Testis (tissue), 5 donors: Measurements from ENCODE around the gene LMO4. TPM values are rescaled to one million over a fixed set of nuclear protein-coding genes. Genes with fewer than 3 reads are reported as not detected.

Experiments
- DNase-seq: peaks from one replicate; pipeline ENCODE4 v3.0.0-alpha.2; 2019
- H3K27ac ChIP-seq, 2 donors: fragments of 200-600 bp; sonication (generic); one replicate each; pipeline ENCODE4 v1.5.1; 2019
- H3K27me3 ChIP-seq: fragments of 200-600 bp; sonication (generic); one replicate; pipeline ENCODE4 v1.5.1; 2019
- H3K36me3 ChIP-seq: fragments of 200-600 bp; sonication (generic); one replicate; pipeline ENCODE4 v1.5.1; 2017; ENCODE audit warnings: low read depth; ENCODE audit errors: missing control alignments
- H3K4me1 ChIP-seq: fragments of 200-600 bp; sonication (generic); one replicate; pipeline ENCODE4 v1.5.1; 2019
- H3K4me3 ChIP-seq, 2 donors: fragments of 200-600 bp; sonication (generic); one replicate each; pipeline ENCODE4 v1.5.1; 2017 to 2019
- H3K9me3 ChIP-seq: fragments of 200-600 bp; sonication (generic); one replicate; pipeline ENCODE4 v1.5.1; 2017
- POLR2A ChIP-seq: fragments of 450-650 bp; IDR thresholded peaks from one replicate; pipeline ENCODE4 v1.6.1; 2017; ENCODE audit warnings: antibody characterized with exemption, mild to moderate bottlenecking, moderate library complexity
- WGBS, 2 donors: methylation state at CpG; one replicate each; pipeline ENCODE4 v1.1.5; 2018; 5-methylcytosine and 5-hydroxymethylcytosine counted together
- intact Hi-C: fragments of 100-400 bp; cut with DNase I; formaldehyde crosslinking; loops from one replicate; pipeline ENCODE4 v1.15.1; 2023; ENCODE audit warnings: low total_unique reads
- long read RNA-seq, 2 donors: transcript quantifications; one replicate each; lab custom pipeline, GENCODE V29; 2026
- polyA plus RNA-seq: library from polyadenylated mRNA; stranded (reverse); fragments of 350-450 nt; fragmentation: Illumina TruSeq; extraction: RNeasy Lipid Tissue Mini Kit (QIAGEN cat#74804); gene quantifications from one replicate; pipeline ENCODE4 v1.2.3, GENCODE V29; 2014; ENCODE audit warnings: low read depth, low replicate concordance; ENCODE audit not compliant: insufficient read depth
- total RNA-seq, 2 donors: library from RNA; depleted of rRNA; stranded (reverse); fragments of >200 nt; gene quantifications; one replicate each; pipeline ENCODE4 v1.2.3, GENCODE V29; 2016
- TF ChIP-seq, protein P1 (sequence below), 3 experiments: fragments of 450-650 bp in 2 of 3; fragments of 200-600 bp in 1 of 3; sonication (generic) in 1 of 3; IDR thresholded peaks; one replicate each; pipeline ENCODE4 v1.5.1; 2016 to 2019; ENCODE audit warnings: antibody characterized with exemption in 3 of 3, mild to moderate bottlenecking in 2 of 3, moderate library complexity in 1 of 3

Gene LMO4
- 10 to 100 TPM; 38.3 to 65.6 TPM for total RNA-seq
- 76.6 TPM for polyA plus RNA-seq
- long read RNA-seq, donor 1, full-length matches to known transcripts = 50 of 50 reads
- long read RNA-seq, donor 1, partial matches to known transcripts = 0 of 50 reads
- long read RNA-seq, donor 1, other reads (novel, unspliced or antisense) = 0 of 50 reads
- long read RNA-seq, donor 2, full-length matches to known transcripts = 24 of 82 reads
- long read RNA-seq, donor 2, partial matches to known transcripts = 58 of 82 reads
- long read RNA-seq, donor 2, other reads (novel, unspliced or antisense) = 0 of 82 reads

DNA sequence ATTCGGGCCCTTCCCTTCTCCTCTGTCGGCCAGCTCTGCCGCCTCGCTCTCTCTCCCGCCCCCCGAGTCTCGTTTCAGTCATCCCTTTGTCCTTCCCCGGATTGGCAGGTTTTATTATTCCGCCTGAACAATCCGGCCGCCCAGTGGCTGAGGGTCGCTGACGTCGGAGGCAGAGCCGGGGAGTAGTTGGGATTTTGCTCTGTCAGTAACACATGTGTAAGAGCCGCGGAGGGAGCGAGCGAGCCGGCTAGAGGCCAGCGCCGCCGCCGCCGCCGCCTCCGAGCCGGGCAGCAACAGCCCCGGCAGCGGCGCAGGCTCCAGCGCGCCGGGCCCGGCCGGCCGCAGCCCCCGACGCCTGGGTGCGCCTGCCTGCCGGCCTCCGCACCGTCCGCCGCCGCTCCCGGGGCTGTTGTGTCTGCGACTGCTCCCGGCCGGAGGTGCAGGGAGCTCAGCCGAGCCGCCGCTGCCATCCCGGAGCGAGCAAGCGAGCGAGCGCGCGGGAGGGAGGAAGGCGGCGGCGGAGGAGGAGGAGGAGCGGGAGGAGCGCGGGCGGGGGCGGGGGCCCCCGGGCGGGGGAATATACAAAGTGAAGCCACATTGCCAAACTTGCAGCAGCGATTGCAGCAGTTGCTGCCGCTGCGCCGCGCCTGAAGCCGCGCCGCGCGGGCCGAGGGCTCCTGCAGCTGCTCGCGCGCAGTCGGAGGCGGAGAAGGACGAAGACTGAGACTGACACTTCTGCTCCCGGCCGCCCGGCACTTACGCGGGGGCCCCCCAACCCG is at the start of gene LMO4:
Gene LMO4 (plus strand): TSS at position 609 of the 779 bp plus-strand sequence. CDS start 3,136 bp downstream, outside the sequence.
- intact Hi-C loops = loop anchor here (5.0 kb wide), 1 partner anchor 624 kb away; no protein-coding TSS in a partner anchor
- Histone ChIP-seq H3K27ac (peak within 1 kb of the TSS; percentile 96 to 97), H3K36me3 (no peaks in the 10 kb centered on the region), H3K4me3 (peak within 1 kb of the TSS; percentile 91 to 97), H3K27me3 (no peaks in the 10 kb centered on the region), H3K9me3 (no peaks in the 10 kb centered on the region), H3K4me1 (peaks cover 6% of the 10 kb centered on the region)
- TF ChIP-seq, protein P1, sequence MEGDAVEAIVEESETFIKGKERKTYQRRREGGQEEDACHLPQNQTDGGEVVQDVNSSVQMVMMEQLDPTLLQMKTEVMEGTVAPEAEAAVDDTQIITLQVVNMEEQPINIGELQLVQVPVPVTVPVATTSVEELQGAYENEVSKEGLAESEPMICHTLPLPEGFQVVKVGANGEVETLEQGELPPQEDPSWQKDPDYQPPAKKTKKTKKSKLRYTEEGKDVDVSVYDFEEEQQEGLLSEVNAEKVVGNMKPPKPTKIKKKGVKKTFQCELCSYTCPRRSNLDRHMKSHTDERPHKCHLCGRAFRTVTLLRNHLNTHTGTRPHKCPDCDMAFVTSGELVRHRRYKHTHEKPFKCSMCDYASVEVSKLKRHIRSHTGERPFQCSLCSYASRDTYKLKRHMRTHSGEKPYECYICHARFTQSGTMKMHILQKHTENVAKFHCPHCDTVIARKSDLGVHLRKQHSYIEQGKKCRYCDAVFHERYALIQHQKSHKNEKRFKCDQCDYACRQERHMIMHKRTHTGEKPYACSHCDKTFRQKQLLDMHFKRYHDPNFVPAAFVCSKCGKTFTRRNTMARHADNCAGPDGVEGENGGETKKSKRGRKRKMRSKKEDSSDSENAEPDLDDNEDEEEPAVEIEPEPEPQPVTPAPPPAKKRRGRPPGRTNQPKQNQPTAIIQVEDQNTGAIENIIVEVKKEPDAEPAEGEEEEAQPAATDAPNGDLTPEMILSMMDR (IDR thresholded peaks at IDR 0.05) = peak in 2 of 3 experiments; percentile 32 to 45
- TF ChIP-seq POLR2A = peak; percentile 73
- WGBS, 2 donors = 0 to 1% methylated on average over 19 to 44 of the region's 93 CpGs
- peak; percentile 98 for DNase-seq

DNA sequence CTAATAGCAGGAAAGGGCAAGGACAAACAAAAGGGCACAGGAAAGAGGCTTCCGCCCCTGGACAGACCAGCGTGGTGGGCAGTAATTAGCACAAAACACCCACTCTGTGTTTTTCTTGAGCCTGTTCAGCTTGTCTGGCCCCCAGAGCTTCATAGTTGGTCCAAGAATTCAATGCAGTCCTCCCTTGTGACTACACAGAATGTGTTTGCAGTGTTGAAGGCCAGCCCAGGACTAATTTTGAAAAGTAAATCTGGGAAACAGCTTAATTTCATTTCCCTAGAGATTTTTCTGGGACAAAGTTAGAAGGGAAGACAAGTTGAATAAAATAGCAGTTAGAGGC is 49.2 kb upstream of the LMO4 start:
- Histone ChIP-seq H3K9me3 (no peaks in the 10 kb centered on the region), H3K27ac (peak overlapping the region in 1 of 2 donors; percentile 55), H3K36me3 (no peaks in the 10 kb centered on the region), H3K4me3 (no peak overlapping the region), H3K4me1 (no peaks in the 10 kb centered on the region), H3K27me3 (no peaks in the 10 kb centered on the region)
- 49 to 55% methylated on average over 2 of the region's 2 CpGs for WGBS, 2 donors
- TF ChIP-seq, protein P1 (IDR thresholded peaks at IDR 0.05) = no peak
- TF ChIP-seq POLR2A = no peak
- intact Hi-C loops = no loop called here
- DNase-seq = peak; percentile 30

DNA sequence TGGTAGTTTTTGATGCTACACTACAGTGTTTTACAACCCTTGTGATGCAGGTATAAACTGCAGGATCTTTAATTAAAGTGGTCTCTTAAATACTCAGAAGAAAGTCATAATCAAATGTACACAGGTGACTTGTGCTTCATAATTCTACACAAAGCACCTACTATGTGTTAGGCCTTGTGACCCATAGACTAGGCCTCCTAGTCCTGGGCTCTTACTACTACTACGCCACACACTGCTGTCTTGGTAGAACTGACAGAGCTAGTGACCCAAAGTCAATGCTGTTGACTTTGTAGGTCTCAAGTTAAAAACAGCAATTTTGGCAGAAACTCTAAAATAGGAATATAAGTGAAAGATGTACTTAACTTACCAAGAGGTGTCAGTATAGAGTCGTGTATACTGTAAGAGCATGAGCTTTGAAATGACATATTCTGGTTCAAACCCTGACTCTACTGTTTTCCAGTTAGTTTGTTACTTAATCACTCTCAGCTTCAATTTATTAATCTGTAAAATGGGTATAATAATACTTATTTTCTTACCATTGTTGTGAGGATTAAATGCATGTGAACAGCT is 48.6 kb upstream of the LMO4 start:
- no peaks in the 10 kb centered on the region for H3K36me3 ChIP-seq
- H3K4me1 ChIP-seq = no peaks in the 10 kb centered on the region
- no peak overlapping the region for H3K4me3 ChIP-seq
- no peak for TF ChIP-seq POLR2A
- TF ChIP-seq, protein P1 (IDR thresholded peaks at IDR 0.05) = no peak
- no peak for DNase-seq
- 82 to 85% methylated on average over 2 of the region's 2 CpGs for WGBS, 2 donors
- no peaks in the 10 kb centered on the region for H3K27me3 ChIP-seq
- no peaks in the 10 kb centered on the region for H3K9me3 ChIP-seq
- intact Hi-C loops = no loop called here
- H3K27ac ChIP-seq = no peak overlapping the region

- TF ChIP-seq, protein P1 (IDR thresholded peaks at IDR 0.05) = no peak
- no peak for TF ChIP-seq POLR2A
- WGBS, 2 donors = 83 to 86% methylated on average over 13 of the region's 13 CpGs
- no peak for DNase-seq
- Histone ChIP-seq H3K4me1 (no peaks in the 10 kb centered on the region), H3K27me3 (no peaks in the 10 kb centered on the region), H3K27ac (no peak overlapping the region), H3K36me3 (no peaks in the 10 kb centered on the region), H3K4me3 (no peak overlapping the region), H3K9me3 (no peaks in the 10 kb centered on the region)
- intact Hi-C loops = no loop called here
Measured at GRCh38 chr1:87284456-87285240, 44.0 kb upstream of the LMO4 start.
